HG03060 (cell line): ENCODE data around the gene MYO3B.

Experiments
- ATAC-seq: cut with Tn5 transposase; IDR thresholded peaks from one replicate; pipeline ENCODE4 v1.9.1; 2021; ENCODE audit warnings: low read depth, moderate number of reproducible peaks; ENCODE audit not compliant: unreplicated experiment

Gene MYO3B

GRCh38 chr2:170288859-170289258, 110.9 kb downstream of the MYO3B start:
- no peak for ATAC-seq

- no peak for ATAC-seq
These were observed 113.5 kb downstream of the MYO3B start for GRCh38 chr2:170291474-170291873.

GRCh38 chr2:170292415-170292814, 114.5 kb downstream of the MYO3B start:
- no peak for ATAC-seq

GRCh38 chr2:170297496-170297895, 119.5 kb downstream of the MYO3B start:
- no peak for ATAC-seq

- no peak for ATAC-seq
These were observed 120.2 kb downstream of the MYO3B start for GRCh38 chr2:170298115-170298514.

- ATAC-seq: no peak
These were observed 121.0 kb downstream of the MYO3B start for GRCh38 chr2:170298861-170299429.

- ATAC-seq: no peak
These were observed 123.0 kb downstream of the MYO3B start for GRCh38 chr2:170300993-170301392.

GRCh38 chr2:170301626-170302025, 123.7 kb downstream of the MYO3B start:
- ATAC-seq: no peak

GRCh38 chr2:170305711-170306110, 127.8 kb downstream of the MYO3B start:
- no peak for ATAC-seq

GRCh38 chr2:170306293-170306873, 128.4 kb downstream of the MYO3B start:
- no peak for ATAC-seq

- ATAC-seq: no peak
These were observed 129.1 kb downstream of the MYO3B start for GRCh38 chr2:170307052-170307451.

- no peak for ATAC-seq
These were observed 129.8 kb downstream of the MYO3B start for GRCh38 chr2:170307555-170308351.

- ATAC-seq: no peak
These were observed 133.0 kb downstream of the MYO3B start for GRCh38 chr2:170310876-170311502.

- no peak for ATAC-seq
These were observed 135.5 kb downstream of the MYO3B start for GRCh38 chr2:170313347-170313991.

GRCh38 chr2:170313992-170314348, 136.0 kb downstream of the MYO3B start:
- ATAC-seq: no peak

GRCh38 chr2:170314744-170315447, 136.9 kb downstream of the MYO3B start:
- no peak for ATAC-seq

GRCh38 chr2:170320948-170321347, 143.0 kb downstream of the MYO3B start:
- ATAC-seq: no peak

GRCh38 chr2:170321526-170321925, 143.6 kb downstream of the MYO3B start:
- ATAC-seq: no peak

- ATAC-seq: no peak
These were observed 144.3 kb downstream of the MYO3B start for GRCh38 chr2:170322140-170322766.

- ATAC-seq: no peak
These were observed 145.8 kb downstream of the MYO3B start for GRCh38 chr2:170323743-170324142.
